OCI-LY3 (cell line): Measurements from ENCODE around the gene SMTNL2.
"Not testable (repeated sequence)": the region's sequence is repeated elsewhere in the genome, so short reads cannot be mapped to it uniquely, and the experiment has no call there.

Experiments
- H2AFZ ChIP-seq: fragments of 200-600, 300-600 bp; shearing (Covaris generic); 2 replicates; pipeline ENCODE4 v1.6.0; 2014; ENCODE audit warnings: antibody characterized with exemption, low read depth, low read length
- H3K27ac ChIP-seq: fragments of 200-600, 300-600 bp; sonication (generic); 2 replicates; pipeline ENCODE4 v1.5.1; 2014; ENCODE audit warnings: mild to moderate bottlenecking, low read length, moderate library complexity, mixed read lengths
- H3K27me3 ChIP-seq: fragments of 200-600, 300-600 bp; sonication (generic); 2 replicates; pipeline ENCODE4 v1.6.1; 2014; ENCODE audit warnings: low read depth, low read length, mixed read lengths
- H3K36me3 ChIP-seq: fragments of 200-600, 300-600 bp; sonication (generic); replicated peaks from 2 replicates; pipeline ENCODE3; 2014; ENCODE audit warnings: low read depth, low read length, mixed read lengths
- H3K4me1 ChIP-seq: fragments of 300-600, 200-600 bp; sonication (generic); 2 replicates; pipeline ENCODE4 v1.6.1; 2014; ENCODE audit warnings: low read length, mixed read lengths
- H3K4me2 ChIP-seq: fragments of 200-600, 300-600 bp; sonication (generic); 2 replicates; pipeline ENCODE4 v1.6.1; 2014; ENCODE audit warnings: low read length, mixed read lengths
- H3K4me3 ChIP-seq: fragments of 300-600, 200-600 bp; sonication (generic); 2 replicates; pipeline ENCODE4 v1.5.1; 2014; ENCODE audit warnings: antibody characterized with exemption, mild to moderate bottlenecking, low read length, moderate library complexity
- H3K79me2 ChIP-seq: fragments of 300-600, 200-600 bp; shearing (Covaris generic); 2 replicates; pipeline ENCODE4 v1.6.1; 2014; ENCODE audit warnings: mild to moderate bottlenecking, low read length, mixed read lengths
- H3K9ac ChIP-seq: fragments of 300-600, 200-600 bp; shearing (Covaris generic); 2 replicates; pipeline ENCODE4 v1.6.0; 2014; ENCODE audit warnings: mild to moderate bottlenecking, low read length, moderate library complexity
- H3K9me3 ChIP-seq: fragments of 200-600, 300-600 bp; shearing (Covaris generic); 2 replicates; pipeline ENCODE4 v1.6.1; 2014; ENCODE audit warnings: low read length, mixed read lengths; ENCODE audit not compliant: insufficient read depth
- H4K20me1 ChIP-seq: fragments of 200-600, 300-600 bp; sonication (generic); 2 replicates; pipeline ENCODE4 v1.6.1; 2016; ENCODE audit warnings: low read length, mixed read lengths; ENCODE audit not compliant: insufficient read depth
- CTCF ChIP-seq: fragments of 200-600, 300-600 bp; sonication (generic); IDR thresholded peaks from 2 replicates; pipeline ENCODE4 v1.5.1; 2014; ENCODE audit warnings: antibody characterized with exemption, low read length, low read depth
- EZH2phosphoT487 ChIP-seq: fragments of 200-600 bp; shearing (Covaris generic); IDR thresholded peaks from 2 replicates; pipeline ENCODE4 v1.6.1; 2018; ENCODE audit warnings: antibody characterized with exemption, mixed run types, low read depth

The SMTNL2 gene

GRCh38 chr17:4620531-4621101, 36.3 kb downstream of the SMTNL2 start:
- Histone ChIP-seq H4K20me1 (no peaks in the 10 kb centered on the region), H3K4me1 (no peaks in the 10 kb centered on the region), H3K36me3 (no peaks in the 10 kb centered on the region), H2AFZ (no peak overlapping the region), H3K4me3 (no peak overlapping the region), H3K27ac (no peak overlapping the region), H3K9ac (no peak overlapping the region), H3K4me2 (no peak overlapping the region), H3K27me3 (peaks cover 7% of the 10 kb centered on the region; the same call in 1 of the 2 replicates), H3K9me3 (no peaks in the 10 kb centered on the region), H3K79me2 (no peaks in the 10 kb centered on the region)
- TF ChIP-seq EZH2phosphoT487: no peak
- TF ChIP-seq CTCF: no peak

GRCh38 chr17:4622375-4622774, 38.0 kb downstream of the SMTNL2 start:
- no peak overlapping the region for H3K9ac ChIP-seq
- H3K36me3 ChIP-seq: no peaks in the 10 kb centered on the region
- no peak overlapping the region for H3K4me2 ChIP-seq
- no peak for TF ChIP-seq CTCF
- no peak for TF ChIP-seq EZH2phosphoT487
- H4K20me1 ChIP-seq: no peaks in the 10 kb centered on the region
- H3K27me3 ChIP-seq: 0 out of 2 replicates have a peak, but pooled peaks cover 7% of the 10 kb centered on the region
- no peak overlapping the region for H3K27ac ChIP-seq
- no peaks in the 10 kb centered on the region for H3K9me3 ChIP-seq
- no peak overlapping the region for H3K4me3 ChIP-seq
- no peak overlapping the region for H2AFZ ChIP-seq
- no peaks in the 10 kb centered on the region for H3K79me2 ChIP-seq
- H3K4me1 ChIP-seq: no peaks in the 10 kb centered on the region

- no peak overlapping the region for H3K4me3 ChIP-seq
- no peaks in the 10 kb centered on the region for H4K20me1 ChIP-seq
- H3K9ac ChIP-seq: no peak overlapping the region
- H3K9me3 ChIP-seq: no peaks in the 10 kb centered on the region
- H3K4me1 ChIP-seq: no peaks in the 10 kb centered on the region
- no peak overlapping the region for H2AFZ ChIP-seq
- TF ChIP-seq EZH2phosphoT487: no peak
- no peak for TF ChIP-seq CTCF
- H3K27ac ChIP-seq: no peak overlapping the region
- no peaks in the 10 kb centered on the region for H3K36me3 ChIP-seq
- H3K27me3 ChIP-seq: 0 out of 2 replicates have a peak, but pooled peaks cover 7% of the 10 kb centered on the region
- no peak overlapping the region for H3K4me2 ChIP-seq
- H3K79me2 ChIP-seq: no peaks in the 10 kb centered on the region
Measured at GRCh38 chr17:4623249-4623648, 38.9 kb downstream of the SMTNL2 start.

GRCh38 chr17:4624451-4624911, 40.2 kb downstream of the SMTNL2 start:
- H4K20me1 ChIP-seq, H3K4me1 ChIP-seq, H3K79me2 ChIP-seq, H3K27me3 ChIP-seq, H3K9ac ChIP-seq, H3K27ac ChIP-seq, H2AFZ ChIP-seq, H3K4me2 ChIP-seq, H3K9me3 ChIP-seq, H3K36me3 ChIP-seq, H3K4me3 ChIP-seq: not testable (repeated sequence)
